HEK293 (cell line): Measurements from ENCODE around the gene AP5M1.

ENCODE experiments used
- KLF8 ChIP-seq: fragments of 450-650 bp; formaldehyde crosslinking; IDR thresholded peaks from 2 replicates; pipeline ENCODE4 v1.5.1; 2016; ENCODE audit warnings: missing biosample characterization, missing genetic modification characterization
- OSR2 ChIP-seq: fragments of 450-650 bp; formaldehyde crosslinking; IDR thresholded peaks from 2 replicates; pipeline ENCODE4 v1.5.1; 2016; ENCODE audit warnings: missing biosample characterization, missing genetic modification characterization
- YY2 ChIP-seq: fragments of 450-650 bp; formaldehyde crosslinking; IDR thresholded peaks from 2 replicates; pipeline ENCODE4 v1.5.1; 2016; ENCODE audit warnings: missing biosample characterization, missing genetic modification characterization
- ZNF114 ChIP-seq: fragments of 450-650 bp; formaldehyde crosslinking; IDR thresholded peaks from 2 replicates; pipeline ENCODE4 v1.5.0; 2017; ENCODE audit warnings: missing biosample characterization, missing genetic modification characterization
- ZNF133 ChIP-seq: fragments of 450-650 bp; formaldehyde crosslinking; IDR thresholded peaks from 2 replicates; pipeline ENCODE4 v1.5.1; 2016; ENCODE audit warnings: missing biosample characterization, missing genetic modification characterization
- ZNF138 ChIP-seq: fragments of 450-650 bp; formaldehyde crosslinking; IDR thresholded peaks from 2 replicates; pipeline ENCODE4 v1.5.1; 2016; ENCODE audit warnings: missing biosample characterization, missing genetic modification characterization, borderline replicate concordance
- ZNF391 ChIP-seq: fragments of 450-650 bp; formaldehyde crosslinking; IDR thresholded peaks from 2 replicates; pipeline ENCODE4 v1.5.1; 2016; ENCODE audit warnings: low read depth, missing biosample characterization, missing genetic modification characterization, borderline replicate concordance
- ZNF423 ChIP-seq: fragments of 450-650 bp; formaldehyde crosslinking; IDR thresholded peaks from 2 replicates; pipeline ENCODE4 v1.5.1; 2016; ENCODE audit warnings: missing biosample characterization, missing genetic modification characterization
- ZNF510 ChIP-seq: fragments of 450-650 bp; formaldehyde crosslinking; IDR thresholded peaks from 2 replicates; pipeline ENCODE4 v1.5.1; 2018; ENCODE audit warnings: mild to moderate bottlenecking, missing genetic modification characterization, missing biosample characterization; ENCODE audit not compliant: insufficient replicate concordance
- ZNF600 ChIP-seq: fragments of 450-650 bp; formaldehyde crosslinking; IDR thresholded peaks from 2 replicates; pipeline ENCODE4 v1.5.1; 2016; ENCODE audit warnings: missing biosample characterization, missing genetic modification characterization
- ZNF624 ChIP-seq: fragments of 450-650 bp; formaldehyde crosslinking; IDR thresholded peaks from 2 replicates; pipeline ENCODE4 v1.5.1; 2017; ENCODE audit warnings: missing biosample characterization, missing genetic modification characterization
- ZNF660 ChIP-seq: fragments of 450-650 bp; IDR thresholded peaks from 2 replicates; pipeline ENCODE4 v1.5.1; 2018; ENCODE audit warnings: missing biosample characterization, mild to moderate bottlenecking, missing genetic modification characterization
- ZNF776 ChIP-seq: fragments of 450-650 bp; formaldehyde crosslinking; IDR thresholded peaks from 2 replicates; pipeline ENCODE4 v1.5.0; 2017; ENCODE audit warnings: missing biosample characterization, missing genetic modification characterization, borderline replicate concordance
- ZNF777 ChIP-seq: fragments of 450-650 bp; formaldehyde crosslinking; IDR thresholded peaks from 2 replicates; pipeline ENCODE4 v1.5.1; 2017; ENCODE audit warnings: missing biosample characterization, missing genetic modification characterization, borderline replicate concordance
- ZNF837 ChIP-seq: fragments of 450-650 bp; formaldehyde crosslinking; IDR thresholded peaks from 2 replicates; pipeline ENCODE4 v1.5.1; 2016; ENCODE audit warnings: missing biosample characterization, missing genetic modification characterization
- ZSCAN30 ChIP-seq: fragments of 450-650 bp; IDR thresholded peaks from 2 replicates; pipeline ENCODE4 v1.5.1; 2018; ENCODE audit warnings: missing biosample characterization, mild to moderate bottlenecking, missing genetic modification characterization, moderate library complexity
- TF ChIP-seq, protein P1 (sequence below): fragments of 450-650 bp; formaldehyde crosslinking; IDR thresholded peaks from 2 replicates; pipeline ENCODE4 v1.5.1; 2016; ENCODE audit warnings: missing biosample characterization, missing genetic modification characterization
- TF ChIP-seq, protein P2 (sequence below): fragments of 450-650 bp; formaldehyde crosslinking; IDR thresholded peaks from 2 replicates; pipeline ENCODE4 v1.5.1; 2017; ENCODE audit warnings: missing biosample characterization, missing genetic modification characterization
- TF ChIP-seq, protein P3 (sequence below): fragments of 450-650 bp; formaldehyde crosslinking; IDR thresholded peaks from 2 replicates; pipeline ENCODE4 v1.5.1; 2016; ENCODE audit warnings: missing biosample characterization, missing genetic modification characterization
- TF ChIP-seq, protein P4 (sequence below): fragments of 450-650 bp; formaldehyde crosslinking; conservative IDR thresholded peaks from 2 replicates; pipeline ENCODE4 v1.5.1; 2016; ENCODE audit warnings: low read depth, missing biosample characterization, missing genetic modification characterization
- TF ChIP-seq, protein P5 (sequence below): fragments of 450-650 bp; formaldehyde crosslinking; IDR thresholded peaks from 2 replicates; pipeline ENCODE4 v1.5.1; 2016; ENCODE audit warnings: missing biosample characterization, missing genetic modification characterization, borderline replicate concordance

The AP5M1 gene

DNA sequence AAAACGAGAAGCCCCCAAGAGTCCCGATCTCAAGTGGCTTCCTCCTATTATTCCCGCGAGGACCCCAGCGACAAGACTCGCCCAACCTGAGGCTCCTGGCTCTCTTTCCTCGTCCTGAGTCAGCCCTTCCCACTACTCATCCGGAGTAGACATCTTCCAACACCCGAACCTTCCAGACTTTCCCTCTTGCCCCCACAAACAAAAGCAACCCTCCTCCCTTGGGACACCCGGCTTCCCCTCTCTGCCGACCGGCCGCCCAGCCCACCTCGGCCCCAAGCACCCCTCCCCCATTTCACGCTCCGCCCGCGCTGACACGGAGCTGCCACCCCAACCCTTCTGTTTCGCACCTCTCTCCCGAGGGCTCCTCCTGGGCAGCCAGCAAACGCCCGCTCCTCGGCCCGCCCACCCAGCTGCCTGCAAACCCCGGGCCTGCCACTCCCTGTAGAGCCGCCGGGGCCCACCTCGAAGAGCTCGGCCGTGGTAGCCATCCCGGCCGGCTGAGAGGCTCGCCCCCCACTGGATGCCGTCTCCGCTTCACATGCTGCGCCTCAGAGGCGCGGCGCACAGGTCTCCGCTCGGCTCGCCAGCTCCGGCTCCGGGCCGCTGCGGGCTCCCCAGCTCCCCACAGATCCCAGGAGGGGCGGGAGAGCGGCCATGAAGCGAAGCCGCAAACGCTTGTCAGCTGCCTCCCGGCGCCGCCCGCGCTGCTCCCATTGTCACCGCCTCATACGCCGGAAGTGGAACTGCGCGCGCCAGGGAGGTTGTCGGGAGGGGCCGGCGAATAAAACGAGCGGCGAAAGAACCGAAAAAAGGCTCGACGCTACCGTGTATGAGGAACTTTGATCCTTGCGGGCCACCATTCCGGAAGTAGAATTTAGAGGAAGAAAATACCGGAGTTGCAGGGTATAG, at the start of gene AP5M1, which contains the start of gene EXOC5 (continued):
- TF ChIP-seq, protein P1, sequence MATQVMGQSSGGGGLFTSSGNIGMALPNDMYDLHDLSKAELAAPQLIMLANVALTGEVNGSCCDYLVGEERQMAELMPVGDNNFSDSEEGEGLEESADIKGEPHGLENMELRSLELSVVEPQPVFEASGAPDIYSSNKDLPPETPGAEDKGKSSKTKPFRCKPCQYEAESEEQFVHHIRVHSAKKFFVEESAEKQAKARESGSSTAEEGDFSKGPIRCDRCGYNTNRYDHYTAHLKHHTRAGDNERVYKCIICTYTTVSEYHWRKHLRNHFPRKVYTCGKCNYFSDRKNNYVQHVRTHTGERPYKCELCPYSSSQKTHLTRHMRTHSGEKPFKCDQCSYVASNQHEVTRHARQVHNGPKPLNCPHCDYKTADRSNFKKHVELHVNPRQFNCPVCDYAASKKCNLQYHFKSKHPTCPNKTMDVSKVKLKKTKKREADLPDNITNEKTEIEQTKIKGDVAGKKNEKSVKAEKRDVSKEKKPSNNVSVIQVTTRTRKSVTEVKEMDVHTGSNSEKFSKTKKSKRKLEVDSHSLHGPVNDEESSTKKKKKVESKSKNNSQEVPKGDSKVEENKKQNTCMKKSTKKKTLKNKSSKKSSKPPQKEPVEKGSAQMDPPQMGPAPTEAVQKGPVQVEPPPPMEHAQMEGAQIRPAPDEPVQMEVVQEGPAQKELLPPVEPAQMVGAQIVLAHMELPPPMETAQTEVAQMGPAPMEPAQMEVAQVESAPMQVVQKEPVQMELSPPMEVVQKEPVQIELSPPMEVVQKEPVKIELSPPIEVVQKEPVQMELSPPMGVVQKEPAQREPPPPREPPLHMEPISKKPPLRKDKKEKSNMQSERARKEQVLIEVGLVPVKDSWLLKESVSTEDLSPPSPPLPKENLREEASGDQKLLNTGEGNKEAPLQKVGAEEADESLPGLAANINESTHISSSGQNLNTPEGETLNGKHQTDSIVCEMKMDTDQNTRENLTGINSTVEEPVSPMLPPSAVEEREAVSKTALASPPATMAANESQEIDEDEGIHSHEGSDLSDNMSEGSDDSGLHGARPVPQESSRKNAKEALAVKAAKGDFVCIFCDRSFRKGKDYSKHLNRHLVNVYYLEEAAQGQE (tag by site-specific recombination) = no peak
- TF ChIP-seq ZNF391 (tag by site-specific recombination) (no peak), KLF8 (tag by site-specific recombination) (peak; percentile 83), ZNF423 (tag by site-specific recombination) (0 out of 2 replicates have a peak, but pooled peaks have one; percentile 42), ZNF138 (tag by site-specific recombination) (no peak), ZNF114 (tag by site-specific recombination) (no peak), ZSCAN30 (tag by site-specific recombination) (no peak; the same call in 1 of the 2 replicates), ZNF624 (tag by site-specific recombination) (no peak), ZNF600 (tag by site-specific recombination) (peak; percentile 93), ZNF133 (tag by site-specific recombination) (no peak), ZNF776 (tag by site-specific recombination) (no peak), YY2 (tag by site-specific recombination) (0 out of 2 replicates have a peak, but pooled peaks have one; percentile 34), OSR2 (tag by site-specific recombination) (peak; percentile 48; the same call in 1 of the 2 replicates), ZNF777 (tag by site-specific recombination) (no peak), ZNF510 (tag by site-specific recombination) (no peak), ZNF837 (tag by site-specific recombination) (no peak), ZNF660 (tag by site-specific recombination) (peak; percentile 48; the same call in 1 of the 2 replicates)
- TF ChIP-seq, protein P2, sequence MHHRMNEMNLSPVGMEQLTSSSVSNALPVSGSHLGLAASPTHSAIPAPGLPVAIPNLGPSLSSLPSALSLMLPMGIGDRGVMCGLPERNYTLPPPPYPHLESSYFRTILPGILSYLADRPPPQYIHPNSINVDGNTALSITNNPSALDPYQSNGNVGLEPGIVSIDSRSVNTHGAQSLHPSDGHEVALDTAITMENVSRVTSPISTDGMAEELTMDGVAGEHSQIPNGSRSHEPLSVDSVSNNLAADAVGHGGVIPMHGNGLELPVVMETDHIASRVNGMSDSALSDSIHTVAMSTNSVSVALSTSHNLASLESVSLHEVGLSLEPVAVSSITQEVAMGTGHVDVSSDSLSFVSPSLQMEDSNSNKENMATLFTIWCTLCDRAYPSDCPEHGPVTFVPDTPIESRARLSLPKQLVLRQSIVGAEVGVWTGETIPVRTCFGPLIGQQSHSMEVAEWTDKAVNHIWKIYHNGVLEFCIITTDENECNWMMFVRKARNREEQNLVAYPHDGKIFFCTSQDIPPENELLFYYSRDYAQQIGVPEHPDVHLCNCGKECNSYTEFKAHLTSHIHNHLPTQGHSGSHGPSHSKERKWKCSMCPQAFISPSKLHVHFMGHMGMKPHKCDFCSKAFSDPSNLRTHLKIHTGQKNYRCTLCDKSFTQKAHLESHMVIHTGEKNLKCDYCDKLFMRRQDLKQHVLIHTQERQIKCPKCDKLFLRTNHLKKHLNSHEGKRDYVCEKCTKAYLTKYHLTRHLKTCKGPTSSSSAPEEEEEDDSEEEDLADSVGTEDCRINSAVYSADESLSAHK (tag by site-specific recombination) = no peak
- TF ChIP-seq, protein P3, sequence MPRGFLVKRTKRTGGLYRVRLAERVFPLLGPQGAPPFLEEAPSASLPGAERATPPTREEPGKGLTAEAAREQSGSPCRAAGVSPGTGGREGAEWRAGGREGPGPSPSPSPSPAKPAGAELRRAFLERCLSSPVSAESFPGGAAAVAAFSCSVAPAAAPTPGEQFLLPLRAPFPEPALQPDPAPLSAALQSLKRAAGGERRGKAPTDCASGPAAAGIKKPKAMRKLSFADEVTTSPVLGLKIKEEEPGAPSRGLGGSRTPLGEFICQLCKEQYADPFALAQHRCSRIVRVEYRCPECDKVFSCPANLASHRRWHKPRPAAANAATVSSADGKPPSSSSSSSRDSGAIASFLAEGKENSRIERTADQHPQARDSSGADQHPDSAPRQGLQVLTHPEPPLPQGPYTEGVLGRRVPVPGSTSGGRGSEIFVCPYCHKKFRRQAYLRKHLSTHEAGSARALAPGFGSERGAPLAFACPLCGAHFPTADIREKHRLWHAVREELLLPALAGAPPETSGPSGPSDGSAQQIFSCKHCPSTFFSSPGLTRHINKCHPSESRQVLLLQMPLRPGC (tag by site-specific recombination) = no peak; the same call in 1 of the 2 replicates
- TF ChIP-seq, protein P4, sequence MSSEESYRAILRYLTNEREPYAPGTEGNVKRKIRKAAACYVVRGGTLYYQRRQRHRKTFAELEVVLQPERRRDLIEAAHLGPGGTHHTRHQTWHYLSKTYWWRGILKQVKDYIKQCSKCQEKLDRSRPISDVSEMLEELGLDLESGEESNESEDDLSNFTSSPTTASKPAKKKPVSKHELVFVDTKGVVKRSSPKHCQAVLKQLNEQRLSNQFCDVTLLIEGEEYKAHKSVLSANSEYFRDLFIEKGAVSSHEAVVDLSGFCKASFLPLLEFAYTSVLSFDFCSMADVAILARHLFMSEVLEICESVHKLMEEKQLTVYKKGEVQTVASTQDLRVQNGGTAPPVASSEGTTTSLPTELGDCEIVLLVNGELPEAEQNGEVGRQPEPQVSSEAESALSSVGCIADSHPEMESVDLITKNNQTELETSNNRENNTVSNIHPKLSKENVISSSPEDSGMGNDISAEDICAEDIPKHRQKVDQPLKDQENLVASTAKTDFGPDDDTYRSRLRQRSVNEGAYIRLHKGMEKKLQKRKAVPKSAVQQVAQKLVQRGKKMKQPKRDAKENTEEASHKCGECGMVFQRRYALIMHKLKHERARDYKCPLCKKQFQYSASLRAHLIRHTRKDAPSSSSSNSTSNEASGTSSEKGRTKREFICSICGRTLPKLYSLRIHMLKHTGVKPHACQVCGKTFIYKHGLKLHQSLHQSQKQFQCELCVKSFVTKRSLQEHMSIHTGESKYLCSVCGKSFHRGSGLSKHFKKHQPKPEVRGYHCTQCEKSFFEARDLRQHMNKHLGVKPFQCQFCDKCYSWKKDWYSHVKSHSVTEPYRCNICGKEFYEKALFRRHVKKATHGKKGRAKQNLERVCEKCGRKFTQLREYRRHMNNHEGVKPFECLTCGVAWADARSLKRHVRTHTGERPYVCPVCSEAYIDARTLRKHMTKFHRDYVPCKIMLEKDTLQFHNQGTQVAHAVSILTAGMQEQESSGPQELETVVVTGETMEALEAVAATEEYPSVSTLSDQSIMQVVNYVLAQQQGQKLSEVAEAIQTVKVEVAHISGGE (tag by site-specific recombination) = peak; percentile 89
- TF ChIP-seq, protein P5, sequence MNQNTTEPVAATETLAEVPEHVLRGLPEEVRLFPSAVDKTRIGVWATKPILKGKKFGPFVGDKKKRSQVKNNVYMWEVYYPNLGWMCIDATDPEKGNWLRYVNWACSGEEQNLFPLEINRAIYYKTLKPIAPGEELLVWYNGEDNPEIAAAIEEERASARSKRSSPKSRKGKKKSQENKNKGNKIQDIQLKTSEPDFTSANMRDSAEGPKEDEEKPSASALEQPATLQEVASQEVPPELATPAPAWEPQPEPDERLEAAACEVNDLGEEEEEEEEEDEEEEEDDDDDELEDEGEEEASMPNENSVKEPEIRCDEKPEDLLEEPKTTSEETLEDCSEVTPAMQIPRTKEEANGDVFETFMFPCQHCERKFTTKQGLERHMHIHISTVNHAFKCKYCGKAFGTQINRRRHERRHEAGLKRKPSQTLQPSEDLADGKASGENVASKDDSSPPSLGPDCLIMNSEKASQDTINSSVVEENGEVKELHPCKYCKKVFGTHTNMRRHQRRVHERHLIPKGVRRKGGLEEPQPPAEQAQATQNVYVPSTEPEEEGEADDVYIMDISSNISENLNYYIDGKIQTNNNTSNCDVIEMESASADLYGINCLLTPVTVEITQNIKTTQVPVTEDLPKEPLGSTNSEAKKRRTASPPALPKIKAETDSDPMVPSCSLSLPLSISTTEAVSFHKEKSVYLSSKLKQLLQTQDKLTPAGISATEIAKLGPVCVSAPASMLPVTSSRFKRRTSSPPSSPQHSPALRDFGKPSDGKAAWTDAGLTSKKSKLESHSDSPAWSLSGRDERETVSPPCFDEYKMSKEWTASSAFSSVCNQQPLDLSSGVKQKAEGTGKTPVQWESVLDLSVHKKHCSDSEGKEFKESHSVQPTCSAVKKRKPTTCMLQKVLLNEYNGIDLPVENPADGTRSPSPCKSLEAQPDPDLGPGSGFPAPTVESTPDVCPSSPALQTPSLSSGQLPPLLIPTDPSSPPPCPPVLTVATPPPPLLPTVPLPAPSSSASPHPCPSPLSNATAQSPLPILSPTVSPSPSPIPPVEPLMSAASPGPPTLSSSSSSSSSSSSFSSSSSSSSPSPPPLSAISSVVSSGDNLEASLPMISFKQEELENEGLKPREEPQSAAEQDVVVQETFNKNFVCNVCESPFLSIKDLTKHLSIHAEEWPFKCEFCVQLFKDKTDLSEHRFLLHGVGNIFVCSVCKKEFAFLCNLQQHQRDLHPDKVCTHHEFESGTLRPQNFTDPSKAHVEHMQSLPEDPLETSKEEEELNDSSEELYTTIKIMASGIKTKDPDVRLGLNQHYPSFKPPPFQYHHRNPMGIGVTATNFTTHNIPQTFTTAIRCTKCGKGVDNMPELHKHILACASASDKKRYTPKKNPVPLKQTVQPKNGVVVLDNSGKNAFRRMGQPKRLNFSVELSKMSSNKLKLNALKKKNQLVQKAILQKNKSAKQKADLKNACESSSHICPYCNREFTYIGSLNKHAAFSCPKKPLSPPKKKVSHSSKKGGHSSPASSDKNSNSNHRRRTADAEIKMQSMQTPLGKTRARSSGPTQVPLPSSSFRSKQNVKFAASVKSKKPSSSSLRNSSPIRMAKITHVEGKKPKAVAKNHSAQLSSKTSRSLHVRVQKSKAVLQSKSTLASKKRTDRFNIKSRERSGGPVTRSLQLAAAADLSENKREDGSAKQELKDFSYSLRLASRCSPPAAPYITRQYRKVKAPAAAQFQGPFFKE (tag by site-specific recombination) = no peak
